Left lobe of liver (tissue), 2 donors: Measurements from ENCODE around the gene GGTLC1. TPM values are rescaled to one million over a fixed set of nuclear protein-coding genes. Genes with fewer than 3 reads are reported as not detected.

Experiments
- ATAC-seq: fragments of 200-7000 bp; cut with Tn5 transposase; one replicate; pipeline ENCODE4 v1.9.1; 2020; ENCODE audit warnings: mild to moderate bottlenecking, moderate library complexity
- DNase-seq: peaks from one replicate; pipeline ENCODE4 v3.0.0-alpha.2; 2020; ENCODE audit warnings: low spot score
- total RNA-seq: library from RNA; stranded (reverse); gene quantifications from one replicate; pipeline ENCODE4 v1.2.1, GENCODE V29; 2021
- donor health status: DM: no; HTN: no; CAD: no; lungs with moderate emphysema.
- donor health status: DM: no; HTN: yes; CAD: no.

GGTLC1 gene
- total RNA-seq, 1 donor from 2014 or later = not detected

GRCh38 chr20:23967616-23967979 lies 21.0 kb downstream of the GGTLC1 start:
- no peak for ATAC-seq

GRCh38 chr20:23966927-23967615 lies 21.5 kb downstream of the GGTLC1 start:
- no peak for ATAC-seq
- DNase-seq = no peak

More at GRCh38 chr20:23967616-23967979, 21.0 kb downstream of the GGTLC1 start:
- DNase-seq = no peak

- DNase-seq = no peak
- no peak for ATAC-seq
Observed at GRCh38 chr20:23966298-23966697, 22.3 kb downstream of the GGTLC1 start.

GRCh38 chr20:23963941-23964340 lies 24.6 kb downstream of the GGTLC1 start:
- DNase-seq = no peak
- ATAC-seq = no peak

GRCh38 chr20:23962272-23962671 lies 26.3 kb downstream of the GGTLC1 start:
- ATAC-seq (no peak), DNase-seq (no peak)

GRCh38 chr20:23959054-23959453 lies 29.5 kb downstream of the GGTLC1 start:
- no peak for ATAC-seq
- no peak for DNase-seq

- DNase-seq (no peak), ATAC-seq (no peak)
Observed at GRCh38 chr20:23955896-23956295, 32.7 kb downstream of the GGTLC1 start.

- DNase-seq = no peak
- no peak for ATAC-seq
Observed at GRCh38 chr20:23954008-23954745, 34.4 kb downstream of the GGTLC1 start.

- ATAC-seq (no peak), DNase-seq (no peak)
Observed at GRCh38 chr20:23946206-23946605, 42.4 kb downstream of the GGTLC1 start.

GRCh38 chr20:23943304-23943703 lies 45.3 kb downstream of the GGTLC1 start:
- DNase-seq (no peak), ATAC-seq (no peak)

GRCh38 chr20:23939641-23940040 lies 48.9 kb downstream of the GGTLC1 start:
- DNase-seq (no peak), ATAC-seq (no peak)

- DNase-seq = no peak
- ATAC-seq = peak; percentile 61
Observed at GRCh38 chr20:23939063-23939462, 49.5 kb downstream of the GGTLC1 start.

- DNase-seq (no peak), ATAC-seq (peak; percentile 46)
Observed at GRCh38 chr20:23938118-23938438, 50.5 kb downstream of the GGTLC1 start.

GRCh38 chr20:23937303-23938117 lies 51.1 kb downstream of the GGTLC1 start:
- peak; percentile 99 for ATAC-seq
- DNase-seq = peak; percentile 71

Other genes starting within 250 kb of the GGTLC1 start
- gene CST1, start 237.8 kb downstream of the GGTLC1 start, total RNA-seq = not detected
- not detected for gene CST2, start 162.1 kb downstream of the GGTLC1 start, total RNA-seq
- not detected for gene CST5, start 109.0 kb downstream of the GGTLC1 start, total RNA-seq